ENCODE measurements around the gene CELF1. TPM values are rescaled to one million over a fixed set of nuclear protein-coding genes. Genes with fewer than 3 reads are reported as not detected.

Gene CELF1
- total and polyA plus RNA-seq, 12 donors = 24.4 to 97.0 (median 85.5) TPM

DNA sequence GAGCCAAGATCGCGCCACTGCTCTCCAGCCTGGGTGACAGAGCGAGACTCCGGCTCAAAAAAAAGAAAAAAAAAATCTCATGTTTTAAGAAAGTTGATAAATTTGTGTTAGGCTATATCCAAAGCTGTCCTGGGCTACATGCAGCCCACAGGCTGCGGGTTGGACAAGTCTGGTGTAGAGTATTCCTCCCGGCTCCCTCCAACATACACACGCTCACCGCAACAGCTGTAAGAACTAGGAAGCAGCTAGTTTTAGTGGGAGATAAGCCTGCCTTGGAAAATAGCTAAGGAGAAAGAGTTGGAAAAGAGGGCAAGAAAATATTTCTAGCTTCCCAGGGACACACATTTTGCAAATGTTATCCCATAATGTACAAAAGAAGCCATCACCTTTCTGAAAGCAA is 46.6 kb downstream of the CELF1 start:
- TF ChIP-seq, protein P1, sequence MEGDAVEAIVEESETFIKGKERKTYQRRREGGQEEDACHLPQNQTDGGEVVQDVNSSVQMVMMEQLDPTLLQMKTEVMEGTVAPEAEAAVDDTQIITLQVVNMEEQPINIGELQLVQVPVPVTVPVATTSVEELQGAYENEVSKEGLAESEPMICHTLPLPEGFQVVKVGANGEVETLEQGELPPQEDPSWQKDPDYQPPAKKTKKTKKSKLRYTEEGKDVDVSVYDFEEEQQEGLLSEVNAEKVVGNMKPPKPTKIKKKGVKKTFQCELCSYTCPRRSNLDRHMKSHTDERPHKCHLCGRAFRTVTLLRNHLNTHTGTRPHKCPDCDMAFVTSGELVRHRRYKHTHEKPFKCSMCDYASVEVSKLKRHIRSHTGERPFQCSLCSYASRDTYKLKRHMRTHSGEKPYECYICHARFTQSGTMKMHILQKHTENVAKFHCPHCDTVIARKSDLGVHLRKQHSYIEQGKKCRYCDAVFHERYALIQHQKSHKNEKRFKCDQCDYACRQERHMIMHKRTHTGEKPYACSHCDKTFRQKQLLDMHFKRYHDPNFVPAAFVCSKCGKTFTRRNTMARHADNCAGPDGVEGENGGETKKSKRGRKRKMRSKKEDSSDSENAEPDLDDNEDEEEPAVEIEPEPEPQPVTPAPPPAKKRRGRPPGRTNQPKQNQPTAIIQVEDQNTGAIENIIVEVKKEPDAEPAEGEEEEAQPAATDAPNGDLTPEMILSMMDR (IDR thresholded peaks at IDR 0.05) = no peak
- intact Hi-C loops (cut with DNase I) = no loop called here
- no peak for DNase-seq
- 77 to 86% methylated on average over 8 of the region's 8 CpGs for WGBS, 2 donors
- H3K4me1 ChIP-seq = peaks cover 7 to 67% (median 59%) of the 10 kb centered on the region in 9 donors
- peak in 7 of 8 donors; percentile 43 to 77 (median 54) for ATAC-seq
- peaks cover 0 to 12% (median 0%) of the 10 kb centered on the region in 9 donors for H3K36me3 ChIP-seq
- H3K4me3 ChIP-seq = no peak overlapping the region
- H3K9me3 ChIP-seq = no peaks in the 10 kb centered on the region
- H3K27ac ChIP-seq = peak overlapping the region in 5 of 10 donors; percentile 28 to 70 (median 40)
- H3K27me3 ChIP-seq = no peaks in the 10 kb centered on the region

DNA sequence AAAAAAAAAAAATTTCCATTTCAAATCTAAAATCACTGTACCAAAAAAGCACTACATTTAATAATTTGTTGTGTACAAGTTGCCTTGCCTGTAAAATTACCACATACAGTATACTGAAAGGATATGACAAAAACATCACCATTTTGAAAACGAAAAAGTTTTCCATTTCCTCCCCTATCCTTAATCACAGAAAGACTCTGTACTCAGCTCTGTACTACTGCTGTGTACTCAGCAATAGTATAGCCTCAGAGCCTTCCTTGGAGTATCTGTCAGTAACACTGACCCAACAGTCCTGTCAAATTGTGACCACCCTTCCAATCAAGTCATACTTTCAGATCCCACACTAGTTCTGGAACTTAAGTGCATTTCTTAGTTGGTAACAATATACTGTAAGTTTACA is 48.0 kb downstream of the CELF1 start:
- ATAC-seq (no peak), DNase-seq (no peak)
- Histone ChIP-seq H3K9me3 (no peaks in the 10 kb centered on the region), H3K4me1 (peaks cover 10 to 69% (median 61%) of the 10 kb centered on the region in 9 donors), H3K4me3 (no peak overlapping the region), H3K36me3 (peaks cover 0 to 8% (median 0%) of the 10 kb centered on the region in 9 donors), H3K27ac (no peak overlapping the region), H3K27me3 (no peaks in the 10 kb centered on the region)
- intact Hi-C loops (cut with DNase I) = loop anchor here in 1 of 10 donors (5.0 kb wide), 1 partner anchor 32 kb away; no protein-coding TSS in a partner anchor
- TF ChIP-seq, protein P1 (IDR thresholded peaks at IDR 0.05) = no peak
- 76 to 80% methylated on average over 1 of the region's 1 CpG for WGBS, 2 donors

GRCh38 chr11:47503227-47503626 is 49.7 kb downstream of the CELF1 start:
- no peak overlapping the region for H3K4me3 ChIP-seq
- intact Hi-C loops (cut with DNase I) = loop anchor here in 1 of 10 donors (5.0 kb wide), 1 partner anchor 34 kb away; no protein-coding TSS in a partner anchor
- ATAC-seq = no peak
- H3K27ac ChIP-seq = no peak overlapping the region
- no peaks in the 10 kb centered on the region for H3K9me3 ChIP-seq
- H3K4me1 ChIP-seq = peaks cover 8 to 69% (median 61%) of the 10 kb centered on the region in 9 donors
- peaks cover 0 to 12% (median 0%) of the 10 kb centered on the region in 9 donors for H3K36me3 ChIP-seq
- TF ChIP-seq, protein P1 (IDR thresholded peaks at IDR 0.05) = no peak
- no peaks in the 10 kb centered on the region for H3K27me3 ChIP-seq
- no peak for DNase-seq

DNA sequence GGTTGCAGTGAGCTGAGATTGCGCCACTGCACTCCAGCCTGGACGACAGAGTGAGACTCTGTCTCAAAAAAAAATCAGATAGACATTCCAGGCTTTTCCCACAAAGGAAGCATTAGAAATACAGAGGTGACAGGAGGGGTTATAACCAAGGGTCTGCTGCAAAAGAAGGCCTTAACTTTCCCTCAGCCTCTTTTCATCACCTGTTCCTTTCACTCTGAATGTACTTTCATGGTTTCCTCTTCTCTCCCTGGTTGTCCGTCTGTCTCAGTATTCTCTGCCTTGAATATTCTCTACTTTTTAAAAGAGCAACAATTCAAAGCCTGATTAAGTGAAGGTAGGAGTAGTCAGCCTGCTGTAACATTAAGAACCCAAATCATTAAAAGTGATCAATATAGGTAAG is 50.2 kb downstream of the CELF1 start:
- peaks cover 0 to 17% (median 0%) of the 10 kb centered on the region in 9 donors for H3K36me3 ChIP-seq
- no peaks in the 10 kb centered on the region for H3K9me3 ChIP-seq
- no peaks in the 10 kb centered on the region for H3K27me3 ChIP-seq
- DNase-seq (no peak), ATAC-seq (no peak)
- H3K4me1 ChIP-seq = peaks cover 8 to 69% (median 61%) of the 10 kb centered on the region in 9 donors
- WGBS, 2 donors = 78 to 85% methylated on average over 3 of the region's 3 CpGs
- intact Hi-C loops (cut with DNase I) = loop anchor here in 1 of 10 donors (5.0 kb wide), 1 partner anchor 35 kb away; no protein-coding TSS in a partner anchor
- no peak overlapping the region for H3K4me3 ChIP-seq
- TF ChIP-seq, protein P1 (IDR thresholded peaks at IDR 0.05) = no peak
- no peak overlapping the region for H3K27ac ChIP-seq
